ENCODE results near the gene FOXB2. TPM values are rescaled to one million over a fixed set of nuclear protein-coding genes. Genes with fewer than 3 reads are reported as not detected.
"Not testable (repeated sequence)": the region's sequence is repeated elsewhere in the genome, so short reads cannot be mapped to it uniquely, and the experiment has no call there.

Gene FOXB2
- not detected for total RNA-seq

GRCh38 chr9:77019236-77019925 is at the start of gene FOXB2:
Gene FOXB2 (plus strand): TSS chr9:77019655. CDS start chr9:77019655, 0 bp downstream.
- DNase-seq (ENCODE audit: low spot score) = no peak

- no peak for DNase-seq (ENCODE audit: low spot score)
Measured at GRCh38 chr9:76969716-76970115, 49.7 kb upstream of the FOXB2 start.

GRCh38 chr9:76978831-76979230 is 40.6 kb upstream of the FOXB2 start:
- DNase-seq (ENCODE audit: low spot score) = not testable (repeated sequence)

GRCh38 chr9:76980566-76980965 is 38.9 kb upstream of the FOXB2 start:
- no peak for DNase-seq (ENCODE audit: low spot score)

GRCh38 chr9:76984486-76984885 is 35.0 kb upstream of the FOXB2 start:
- DNase-seq (ENCODE audit: low spot score) = no peak

GRCh38 chr9:76985581-76985980 is 33.9 kb upstream of the FOXB2 start:
- no peak for DNase-seq (ENCODE audit: low spot score)

- DNase-seq (ENCODE audit: low spot score) = peak; percentile 31
Measured at GRCh38 chr9:76987594-76988200, 31.8 kb upstream of the FOXB2 start.

- no peak for DNase-seq (ENCODE audit: low spot score)
Measured at GRCh38 chr9:76988941-76989340, 30.5 kb upstream of the FOXB2 start.

- no peak for DNase-seq (ENCODE audit: low spot score)
Measured at GRCh38 chr9:76989501-76989900, 30.0 kb upstream of the FOXB2 start.

- DNase-seq (ENCODE audit: low spot score) = peak; percentile 31
Measured at GRCh38 chr9:76996700-76997099, 22.8 kb upstream of the FOXB2 start.

GRCh38 chr9:76999261-76999660 is 20.2 kb upstream of the FOXB2 start:
- no peak for DNase-seq (ENCODE audit: low spot score)

- no peak for DNase-seq (ENCODE audit: low spot score)
Measured at GRCh38 chr9:77000330-77000729, 19.1 kb upstream of the FOXB2 start.

- no peak for DNase-seq (ENCODE audit: low spot score)
Measured at GRCh38 chr9:77003366-77003765, 16.1 kb upstream of the FOXB2 start.

GRCh38 chr9:77005216-77005615 is 14.2 kb upstream of the FOXB2 start:
- DNase-seq (ENCODE audit: low spot score) = no peak

GRCh38 chr9:77010527-77010926 is 8.9 kb upstream of the FOXB2 start:
- no peak for DNase-seq (ENCODE audit: low spot score)

GRCh38 chr9:77011973-77012821 is 7.3 kb upstream of the FOXB2 start:
- no peak for DNase-seq (ENCODE audit: low spot score)

- no peak for DNase-seq (ENCODE audit: low spot score)
Measured at GRCh38 chr9:77013206-77013931, 6.1 kb upstream of the FOXB2 start.

GRCh38 chr9:77013932-77014596 is 5.4 kb upstream of the FOXB2 start:
- no peak for DNase-seq (ENCODE audit: low spot score)

GRCh38 chr9:77014597-77015263 is 4.7 kb upstream of the FOXB2 start:
- DNase-seq (ENCODE audit: low spot score) = no peak

- DNase-seq (ENCODE audit: low spot score) = no peak
Measured at GRCh38 chr9:77015327-77016048, 4.0 kb upstream of the FOXB2 start.

Data from mucosa of gallbladder (tissue), 1 donor.